ENCODE data around the gene NF2. TPM values are rescaled to one million over a fixed set of nuclear protein-coding genes. Genes with fewer than 3 reads are reported as not detected.

Gene NF2
- total and polyA plus RNA-seq, 2 experiments from 2014 or later, result 14.4 to 54.5 TPM

GRCh38 chr22:29713156-29713727 lies 109.8 kb downstream of the NF2 start (continued):
- TF ChIP-seq ZNF462 (CRISPR knock-in tag; IDR thresholded peaks at IDR 0.05) (no peak), EZH2 (IDR thresholded peaks at IDR 0.05; ENCODE audit: low read depth, unreplicated experiment) (no peak), POLR2AphosphoS5 (IDR thresholded peaks at IDR 0.05; ENCODE audit: low read depth) (no peak), EZH2phosphoT487 (IDR thresholded peaks at IDR 0.05; ENCODE audit: unreplicated experiment) (no peak), CREB1 (CRISPR knock-in tag; IDR thresholded peaks at IDR 0.05; ENCODE audit: low read depth) (no peak), STAT1 (IDR thresholded peaks at IDR 0.05; ENCODE audit: unreplicated experiment) (no peak), ZNF331 (CRISPR knock-in tag; IDR thresholded peaks at IDR 0.05; ENCODE audit: low read depth) (no peak), ZNF114 (CRISPR knock-in tag; IDR thresholded peaks at IDR 0.05) (no peak)
- TF ChIP-seq, protein P1, sequence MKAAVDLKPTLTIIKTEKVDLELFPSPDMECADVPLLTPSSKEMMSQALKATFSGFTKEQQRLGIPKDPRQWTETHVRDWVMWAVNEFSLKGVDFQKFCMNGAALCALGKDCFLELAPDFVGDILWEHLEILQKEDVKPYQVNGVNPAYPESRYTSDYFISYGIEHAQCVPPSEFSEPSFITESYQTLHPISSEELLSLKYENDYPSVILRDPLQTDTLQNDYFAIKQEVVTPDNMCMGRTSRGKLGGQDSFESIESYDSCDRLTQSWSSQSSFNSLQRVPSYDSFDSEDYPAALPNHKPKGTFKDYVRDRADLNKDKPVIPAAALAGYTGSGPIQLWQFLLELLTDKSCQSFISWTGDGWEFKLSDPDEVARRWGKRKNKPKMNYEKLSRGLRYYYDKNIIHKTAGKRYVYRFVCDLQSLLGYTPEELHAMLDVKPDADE (IDR thresholded peaks at IDR 0.05), result no peak

- 0 out of 2 replicates have a peak, but pooled peaks cover 3% of the 10 kb centered on the region for H3F3A ChIP-seq (replicated peaks; ENCODE audit: low read depth)
- Mint-ChIP-seq H3K4me3 (no peak overlapping the region), H3K9me3 (no peaks in the 10 kb centered on the region), H3K4me1 (peaks cover 9% of the 10 kb centered on the region), H3K36me3 (ENCODE audit: low read depth) (no peaks in the 10 kb centered on the region; the same call in 2 of the 3 replicates), H3K27ac (no peak overlapping the region), H3K27me3 (ENCODE audit: insufficient read depth, low read depth, poor library complexity) (peaks cover 31% of the 10 kb centered on the region)
- H3K4me1 ChIP-seq (ENCODE audit: insufficient read depth), result no peaks in the 10 kb centered on the region
- no peak overlapping the region for H3K27ac ChIP-seq (ENCODE audit: low read depth)
- H2AFZ ChIP-seq, result no peak overlapping the region
- DNase-seq (ENCODE audit: low spot score) (no peak), ATAC-seq (no peak)
- H3K4me3 ChIP-seq, result no peak overlapping the region
- H3K36me3 ChIP-seq (ENCODE audit: insufficient read depth), result no peaks in the 10 kb centered on the region
- no peaks in the 10 kb centered on the region for H3K79me2 ChIP-seq (replicated peaks; ENCODE audit: insufficient read depth)
- peaks cover 30% of the 10 kb centered on the region for H3K27me3 ChIP-seq (ENCODE audit: insufficient read depth)
- H3K4me2 ChIP-seq, result no peak overlapping the region
- no peaks in the 10 kb centered on the region for H3K9me2 ChIP-seq (ENCODE audit: insufficient read depth)
- H4K20me1 ChIP-seq (replicated peaks; ENCODE audit: insufficient read depth), result no peaks in the 10 kb centered on the region
- no peak for TF ChIP-seq CTCF (conservative IDR thresholded peaks at IDR 0.05; ENCODE audit: low read depth in 2 of 2)
- no peak for TF ChIP-seq ZNF114 (CRISPR knock-in tag; IDR thresholded peaks at IDR 0.05)
- no peak for TF ChIP-seq STAT1 (IDR thresholded peaks at IDR 0.05; ENCODE audit: unreplicated experiment)
- TF ChIP-seq, protein P2, sequence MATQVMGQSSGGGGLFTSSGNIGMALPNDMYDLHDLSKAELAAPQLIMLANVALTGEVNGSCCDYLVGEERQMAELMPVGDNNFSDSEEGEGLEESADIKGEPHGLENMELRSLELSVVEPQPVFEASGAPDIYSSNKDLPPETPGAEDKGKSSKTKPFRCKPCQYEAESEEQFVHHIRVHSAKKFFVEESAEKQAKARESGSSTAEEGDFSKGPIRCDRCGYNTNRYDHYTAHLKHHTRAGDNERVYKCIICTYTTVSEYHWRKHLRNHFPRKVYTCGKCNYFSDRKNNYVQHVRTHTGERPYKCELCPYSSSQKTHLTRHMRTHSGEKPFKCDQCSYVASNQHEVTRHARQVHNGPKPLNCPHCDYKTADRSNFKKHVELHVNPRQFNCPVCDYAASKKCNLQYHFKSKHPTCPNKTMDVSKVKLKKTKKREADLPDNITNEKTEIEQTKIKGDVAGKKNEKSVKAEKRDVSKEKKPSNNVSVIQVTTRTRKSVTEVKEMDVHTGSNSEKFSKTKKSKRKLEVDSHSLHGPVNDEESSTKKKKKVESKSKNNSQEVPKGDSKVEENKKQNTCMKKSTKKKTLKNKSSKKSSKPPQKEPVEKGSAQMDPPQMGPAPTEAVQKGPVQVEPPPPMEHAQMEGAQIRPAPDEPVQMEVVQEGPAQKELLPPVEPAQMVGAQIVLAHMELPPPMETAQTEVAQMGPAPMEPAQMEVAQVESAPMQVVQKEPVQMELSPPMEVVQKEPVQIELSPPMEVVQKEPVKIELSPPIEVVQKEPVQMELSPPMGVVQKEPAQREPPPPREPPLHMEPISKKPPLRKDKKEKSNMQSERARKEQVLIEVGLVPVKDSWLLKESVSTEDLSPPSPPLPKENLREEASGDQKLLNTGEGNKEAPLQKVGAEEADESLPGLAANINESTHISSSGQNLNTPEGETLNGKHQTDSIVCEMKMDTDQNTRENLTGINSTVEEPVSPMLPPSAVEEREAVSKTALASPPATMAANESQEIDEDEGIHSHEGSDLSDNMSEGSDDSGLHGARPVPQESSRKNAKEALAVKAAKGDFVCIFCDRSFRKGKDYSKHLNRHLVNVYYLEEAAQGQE (IDR thresholded peaks at IDR 0.05; ENCODE audit: unreplicated experiment), result no peak
- TF ChIP-seq, protein P1 (IDR thresholded peaks at IDR 0.05), result no peak
Measured at GRCh38 chr22:29715240-29715639, 111.8 kb downstream of the NF2 start.
